Cardiac muscle cell (in vitro differentiated cells and primary cell): ENCODE data around the gene BABAM1. TPM values are rescaled to one million over a fixed set of nuclear protein-coding genes. Genes with fewer than 3 reads are reported as not detected.
A peak's percentile ranks its signal among the peaks of the same experiment; 100 is the strongest.

ENCODE experiments used
- DNase-seq, 2 donors: peaks; one replicate each; pipeline versions ENCODE4 v3.0.0 to v3.0.0-alpha.2; 2010 to 2017; ENCODE audit warnings: low read depth in 1 of 2, low spot score in 1 of 2
- H3K27ac ChIP-seq: fragments of 200-600 bp; sonication (generic); 2 replicates; pipeline ENCODE4 v1.5.1; 2016
- H3K27me3 ChIP-seq: fragments of 200-600 bp; sonication (generic); 2 replicates; pipeline ENCODE4 v1.6.0; 2016; ENCODE audit warnings: control low read depth
- H3K36me3 ChIP-seq: fragments of 200-600 bp; sonication (generic); 2 replicates; pipeline ENCODE4 v1.5.1; 2016; ENCODE audit warnings: control low read depth
- H3K4me1 ChIP-seq: fragments of 200-600 bp; sonication (generic); 2 replicates; pipeline ENCODE4 v1.8.1; 2017; ENCODE audit warnings: low read depth, mild to moderate bottlenecking, mixed run types
- H3K4me3 ChIP-seq: fragments of 200-600 bp; sonication (generic); 2 replicates; pipeline ENCODE4 v1.5.1; 2016; ENCODE audit warnings: mild to moderate bottlenecking
- H3K9me3 ChIP-seq: fragments of 200-600 bp; sonication (generic); 2 replicates; pipeline ENCODE4 v1.5.1; 2017; ENCODE audit warnings: low read depth, mild to moderate bottlenecking, control low read depth
- polyA plus RNA-seq: library from polyadenylated mRNA; unstranded; fragments of >200 nt; fragmentation: Nextera tagmentation; extraction: Ambion mirVana; gene quantifications from 2 replicates; pipeline ENCODE4 v1.2.1, GENCODE V29; 2016
- total RNA-seq: library from RNA; depleted of rRNA; stranded (reverse); fragments of >200 nt; gene quantifications from 2 replicates; pipeline ENCODE4 v1.2.3, GENCODE V29; 2016
- TF ChIP-seq, protein P1 (sequence below): IDR thresholded peaks from 2 replicates; pipeline ENCODE4 v1.5.1; 2012; ENCODE audit warnings: low read depth, mild to moderate bottlenecking, low read length

Gene BABAM1
- total and polyA plus RNA-seq, 2 experiments from 2014 or later: 136 to 141 TPM

DNA sequence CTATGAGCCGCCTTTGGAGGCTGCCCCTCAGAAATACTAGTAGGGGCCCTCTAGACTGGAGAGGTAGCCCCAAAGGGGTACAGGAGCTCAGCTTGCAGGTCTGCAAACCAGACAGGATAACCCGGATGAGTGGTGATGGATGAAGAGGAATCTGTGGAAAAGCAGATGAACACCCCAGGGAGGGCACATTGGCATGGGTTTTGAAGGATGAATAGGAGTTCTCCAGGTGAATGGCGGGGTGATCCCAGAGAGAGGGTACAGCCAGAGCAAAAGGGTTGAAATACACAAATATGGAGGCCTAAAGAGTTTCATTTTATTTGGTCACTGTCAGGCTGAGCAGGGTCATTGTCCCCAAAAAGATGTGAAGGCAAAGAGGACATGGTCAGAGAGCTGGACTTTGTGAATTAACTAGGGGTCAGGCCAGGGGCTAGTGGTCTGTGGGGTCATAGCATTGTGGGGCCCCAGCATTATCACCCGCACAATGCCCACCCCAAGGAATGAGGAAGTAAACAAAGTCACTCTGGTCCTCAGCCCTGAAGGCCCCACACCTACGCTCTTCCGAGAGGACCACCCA is 26.3 kb upstream of the BABAM1 start:
- TF ChIP-seq, protein P1, sequence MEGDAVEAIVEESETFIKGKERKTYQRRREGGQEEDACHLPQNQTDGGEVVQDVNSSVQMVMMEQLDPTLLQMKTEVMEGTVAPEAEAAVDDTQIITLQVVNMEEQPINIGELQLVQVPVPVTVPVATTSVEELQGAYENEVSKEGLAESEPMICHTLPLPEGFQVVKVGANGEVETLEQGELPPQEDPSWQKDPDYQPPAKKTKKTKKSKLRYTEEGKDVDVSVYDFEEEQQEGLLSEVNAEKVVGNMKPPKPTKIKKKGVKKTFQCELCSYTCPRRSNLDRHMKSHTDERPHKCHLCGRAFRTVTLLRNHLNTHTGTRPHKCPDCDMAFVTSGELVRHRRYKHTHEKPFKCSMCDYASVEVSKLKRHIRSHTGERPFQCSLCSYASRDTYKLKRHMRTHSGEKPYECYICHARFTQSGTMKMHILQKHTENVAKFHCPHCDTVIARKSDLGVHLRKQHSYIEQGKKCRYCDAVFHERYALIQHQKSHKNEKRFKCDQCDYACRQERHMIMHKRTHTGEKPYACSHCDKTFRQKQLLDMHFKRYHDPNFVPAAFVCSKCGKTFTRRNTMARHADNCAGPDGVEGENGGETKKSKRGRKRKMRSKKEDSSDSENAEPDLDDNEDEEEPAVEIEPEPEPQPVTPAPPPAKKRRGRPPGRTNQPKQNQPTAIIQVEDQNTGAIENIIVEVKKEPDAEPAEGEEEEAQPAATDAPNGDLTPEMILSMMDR: no peak
- DNase-seq: no peak
- H3K27ac ChIP-seq: no peak overlapping the region

DNA sequence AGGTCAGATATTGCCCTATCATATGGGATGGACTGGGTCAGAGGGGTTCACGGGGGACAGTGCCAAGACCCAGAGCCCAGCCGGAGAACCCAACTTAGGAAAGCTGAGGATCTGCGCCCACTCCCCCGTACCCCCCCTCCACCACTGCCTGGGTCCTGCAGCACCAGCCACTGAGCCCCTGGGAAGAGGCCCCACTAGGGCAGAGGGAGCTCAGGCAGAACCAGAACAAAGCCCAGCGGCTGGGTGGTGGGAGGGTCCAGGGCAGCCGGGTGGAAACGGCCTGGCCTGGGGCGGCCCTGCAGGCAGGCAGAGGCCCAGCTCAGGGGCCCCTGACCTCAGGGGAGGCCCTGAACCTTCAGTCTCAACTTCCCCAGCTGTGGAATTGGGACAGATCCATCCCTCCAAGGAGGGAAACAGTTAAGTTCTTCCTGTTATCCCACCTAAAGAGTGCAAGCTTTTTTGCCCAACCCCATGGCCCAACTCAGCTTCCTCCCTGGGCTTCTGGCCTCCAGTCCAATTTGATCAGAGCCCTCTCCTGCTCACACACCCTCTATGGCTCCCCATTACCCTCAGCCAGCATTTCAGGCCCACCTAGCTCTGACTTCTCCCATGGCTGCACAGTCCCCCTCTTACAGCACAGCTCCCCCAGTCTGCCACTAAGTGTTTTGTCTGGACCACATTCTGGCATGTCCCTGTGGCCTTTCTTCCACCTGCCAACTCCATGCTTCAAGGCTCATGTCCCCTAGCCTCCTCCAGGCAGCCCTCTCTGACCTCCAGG is 24.6 kb upstream of the BABAM1 start:
- H3K27me3 ChIP-seq: no peaks in the 10 kb centered on the region
- no peak for DNase-seq
- H3K27ac ChIP-seq: no peak overlapping the region
- no peak overlapping the region for H3K4me3 ChIP-seq
- TF ChIP-seq, protein P1: no peak
- H3K36me3 ChIP-seq: peaks cover 9% of the 10 kb centered on the region
- no peaks in the 10 kb centered on the region for H3K9me3 ChIP-seq
- H3K4me1 ChIP-seq: peaks cover 18% of the 10 kb centered on the region

More for the DNA sequence above, 26.3 kb upstream of the BABAM1 start:
- Histone ChIP-seq H3K27me3 (no peaks in the 10 kb centered on the region), H3K36me3 (peaks cover 9% of the 10 kb centered on the region), H3K4me1 (peaks cover 13% of the 10 kb centered on the region), H3K4me3 (no peak overlapping the region), H3K9me3 (no peaks in the 10 kb centered on the region)

DNA sequence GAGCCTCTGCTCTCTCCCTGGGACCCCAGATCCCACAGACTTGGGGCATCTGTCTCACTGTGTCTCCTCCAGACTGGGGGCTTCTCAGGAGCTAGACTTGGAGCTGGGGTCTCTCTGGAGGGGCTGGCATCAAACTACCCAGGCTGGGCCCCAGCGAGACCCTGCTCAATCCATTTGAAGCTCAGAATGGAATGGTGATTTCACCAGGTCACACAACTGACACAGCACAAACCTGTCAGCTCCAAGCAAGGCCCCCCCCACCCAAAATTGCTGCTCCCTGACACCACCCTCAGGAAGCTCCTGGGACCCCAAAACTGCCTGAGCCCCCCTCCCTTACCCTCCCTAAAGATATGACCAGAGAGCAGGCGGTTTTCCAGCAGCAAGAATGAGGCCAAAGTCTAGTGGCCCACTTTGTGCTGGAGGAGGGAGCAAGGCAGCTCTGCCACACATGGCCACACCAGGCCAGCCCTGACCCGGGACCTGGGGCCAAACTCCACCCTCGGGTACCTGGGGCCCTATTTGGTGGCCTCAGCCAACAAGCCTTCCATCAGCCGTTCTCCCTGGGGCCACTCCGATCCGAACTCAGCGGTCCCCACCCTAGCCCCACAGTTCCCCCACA is 23.9 kb upstream of the BABAM1 start:
- DNase-seq: no peak
- Histone ChIP-seq H3K4me1 (peaks cover 24% of the 10 kb centered on the region), H3K27ac (peak overlapping the region; percentile 73), H3K27me3 (no peaks in the 10 kb centered on the region), H3K4me3 (peak overlapping the region; percentile 100), H3K36me3 (peaks cover 4% of the 10 kb centered on the region), H3K9me3 (no peaks in the 10 kb centered on the region)
- TF ChIP-seq, protein P1: no peak

DNA sequence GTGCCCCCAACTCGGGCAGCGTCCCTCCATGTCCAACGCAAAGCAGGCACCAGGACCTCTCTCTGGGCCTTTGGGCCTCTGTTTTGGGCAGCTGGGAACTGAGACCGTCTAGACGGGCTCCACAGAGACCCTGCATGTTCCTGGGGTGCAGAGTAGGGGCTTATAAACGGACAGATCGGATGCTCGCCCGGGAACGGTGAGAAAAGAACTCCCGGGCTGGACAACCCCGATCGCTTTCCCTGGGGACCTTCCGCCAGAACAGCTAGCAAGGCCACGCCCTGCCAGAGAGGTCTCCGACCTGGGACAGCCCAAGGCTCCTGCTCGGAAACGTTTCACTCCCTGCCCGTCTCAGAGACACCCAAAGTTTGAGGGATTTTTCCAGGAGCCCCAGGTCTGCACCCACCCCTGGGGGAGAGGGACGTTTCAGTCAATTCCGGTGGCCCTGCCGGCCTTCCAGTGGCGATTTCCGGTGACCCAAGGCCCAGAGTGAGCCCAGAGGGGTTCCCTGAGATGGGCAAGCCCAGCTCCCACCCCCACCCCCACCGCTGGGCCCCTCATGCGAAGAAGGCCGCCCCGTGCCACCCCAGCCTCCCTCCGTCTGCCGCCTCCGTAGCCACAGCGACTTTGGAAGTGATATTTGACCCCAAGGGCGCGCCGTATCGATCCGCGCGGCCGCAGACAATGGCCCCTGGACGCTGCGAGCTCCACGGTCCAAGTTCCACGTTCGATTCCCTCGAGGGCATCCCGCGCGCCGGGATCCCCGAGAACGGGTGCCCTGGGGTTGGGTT is 23.2 kb upstream of the BABAM1 start:
- no peaks in the 10 kb centered on the region for H3K9me3 ChIP-seq
- peak; percentile 54 to 58 for DNase-seq
- peak overlapping the region; percentile 100 for H3K4me3 ChIP-seq
- H3K27ac ChIP-seq: peak overlapping the region; percentile 73
- no peaks in the 10 kb centered on the region for H3K36me3 ChIP-seq
- no peaks in the 10 kb centered on the region for H3K27me3 ChIP-seq
- TF ChIP-seq, protein P1: no peak
- peaks cover 26% of the 10 kb centered on the region for H3K4me1 ChIP-seq

DNA sequence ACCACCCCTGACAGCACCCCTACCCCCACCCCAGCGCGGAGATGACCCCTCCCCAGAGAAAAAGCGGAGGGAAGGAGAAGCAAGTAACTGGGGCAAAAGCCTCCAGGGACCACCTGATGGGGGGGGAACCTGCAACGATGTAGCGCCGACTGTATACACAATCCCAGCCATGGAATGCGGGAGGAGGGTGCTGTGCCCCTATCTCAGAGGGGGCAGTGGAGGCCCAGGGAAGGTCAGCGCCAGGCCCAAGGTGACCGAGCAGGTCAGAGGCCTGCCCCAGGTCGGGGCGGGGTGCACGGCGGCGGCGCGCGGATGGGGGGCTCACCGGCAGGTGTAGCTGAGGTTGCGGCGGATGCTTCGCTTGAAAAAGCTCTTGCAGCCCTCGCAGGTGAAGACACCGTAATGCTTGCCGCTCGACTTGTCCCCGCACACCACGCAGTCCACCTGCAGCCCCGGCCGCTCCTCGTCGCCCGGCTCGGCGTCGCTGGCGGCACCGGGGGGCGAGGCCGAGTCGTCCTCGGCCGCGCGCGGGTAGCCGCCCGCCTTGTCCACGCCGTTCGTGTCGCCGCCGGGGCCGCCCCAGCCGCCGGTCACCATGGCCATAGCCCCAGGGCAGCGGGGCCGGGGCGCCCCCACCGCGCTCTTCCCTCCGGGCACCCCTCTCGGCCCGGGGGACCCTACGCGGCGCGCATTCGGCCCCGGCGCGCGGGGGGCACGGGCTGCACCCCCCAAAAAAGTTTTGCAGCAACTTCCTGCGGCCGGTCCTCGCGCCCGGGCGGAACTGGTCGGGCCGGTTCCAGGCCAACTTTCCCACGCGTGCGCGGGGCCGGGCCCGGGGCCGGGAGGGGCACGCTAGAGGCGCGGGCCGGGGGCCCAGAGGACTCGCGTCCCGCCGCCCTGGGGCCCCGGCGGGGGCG is 22.4 kb upstream of the BABAM1 start:
- Histone ChIP-seq H3K27ac (peak overlapping the region; percentile 73), H3K36me3 (no peaks in the 10 kb centered on the region), H3K27me3 (no peaks in the 10 kb centered on the region), H3K9me3 (no peaks in the 10 kb centered on the region), H3K4me3 (peak overlapping the region; percentile 100), H3K4me1 (peaks cover 26% of the 10 kb centered on the region)
- TF ChIP-seq, protein P1: no peak
- DNase-seq: no peak
